DND-41 (cell line): Measurements from ENCODE around the gene NFIB.

Experiments used
- ATAC-seq: fragments of 200-7000 bp; cut with Tn5 transposase; 3 replicates; pipeline ENCODE4 v1.9.1; 2021; ENCODE audit warnings: low read depth; ENCODE audit not compliant: insufficient read depth
- DNase-seq: peaks from one replicate; pipeline ENCODE4 v3.0.0-alpha.2; 2020
- H2AFZ ChIP-seq: 2 replicates; pipeline ENCODE4 v1.6.0; 2012; ENCODE audit warnings: low read depth, low read length
- H3K27ac ChIP-seq: 2 replicates; pipeline ENCODE4 v1.5.1; 2012; ENCODE audit warnings: low read length, inconsistent platforms
- H3K27me3 ChIP-seq: fragments of 200-600 bp; sonication (generic); 2 replicates; pipeline ENCODE4 v1.6.0; 2012; ENCODE audit warnings: low read length, mild to moderate bottlenecking, inconsistent platforms; ENCODE audit not compliant: insufficient read depth, poor library complexity
- H3K36me3 ChIP-seq: 2 replicates; pipeline ENCODE4 v1.5.1; 2012; ENCODE audit warnings: low read length, inconsistent platforms; ENCODE audit not compliant: insufficient read depth
- H3K4me1 ChIP-seq: 2 replicates; pipeline ENCODE4 v1.5.1; 2012; ENCODE audit warnings: mild to moderate bottlenecking, low read length; ENCODE audit not compliant: insufficient read depth
- H3K4me2 ChIP-seq: 2 replicates; pipeline ENCODE4 v1.6.0; 2012; ENCODE audit warnings: mild to moderate bottlenecking, moderate library complexity, low read length, inconsistent platforms; ENCODE audit not compliant: insufficient read depth
- H3K4me3 ChIP-seq, 2 experiments: fragments of 200-600 bp in 1 of 2; shearing (Covaris generic) in 1 of 2; 2 replicates each; pipeline ENCODE4 v1.5.1; 2012 to 2016; ENCODE audit warnings: inconsistent platforms in 2 of 2, low read length in 2 of 2, mild to moderate bottlenecking in 2 of 2, low read depth in 1 of 2, moderate library complexity in 1 of 2
- H3K79me2 ChIP-seq: 2 replicates; pipeline ENCODE4 v1.6.0; 2012; ENCODE audit warnings: low read length, inconsistent platforms; ENCODE audit not compliant: insufficient read depth
- H3K9ac ChIP-seq: 2 replicates; pipeline ENCODE4 v1.6.0; 2012; ENCODE audit warnings: low read depth, mild to moderate bottlenecking, inconsistent platforms, low read length, moderate library complexity
- H3K9me3 ChIP-seq: 2 replicates; pipeline ENCODE4 v1.5.1; 2012; ENCODE audit warnings: low read length, moderate library complexity, mild to moderate bottlenecking, inconsistent platforms; ENCODE audit not compliant: insufficient read depth, severe bottlenecking
- H4K20me1 ChIP-seq: 2 replicates; pipeline ENCODE4 v1.6.0; 2012; ENCODE audit warnings: low read length; ENCODE audit not compliant: insufficient read depth
- CTCF ChIP-seq: IDR thresholded peaks from 2 replicates; pipeline ENCODE4 v1.5.1; 2012; ENCODE audit warnings: borderline replicate concordance, low read length, moderate library complexity, mild to moderate bottlenecking; ENCODE audit not compliant: poor library complexity, severe bottlenecking; ENCODE audit errors: extremely low read depth
- EZH2 ChIP-seq: IDR thresholded peaks from 3 replicates; pipeline ENCODE4 v1.6.1; 2012; ENCODE audit warnings: borderline replicate concordance, low read depth, mild to moderate bottlenecking, moderate library complexity, low read length, inconsistent platforms; ENCODE audit not compliant: severe bottlenecking

The NFIB gene

GRCh38 chr9:14043483-14043882, 270.5 kb downstream of the NFIB start:
- no peak for ATAC-seq

GRCh38 chr9:14037331-14037730, 276.6 kb downstream of the NFIB start:
- TF ChIP-seq CTCF, result no peak
- no peaks in the 10 kb centered on the region for H3K79me2 ChIP-seq
- no peak overlapping the region for H3K9ac ChIP-seq
- H4K20me1 ChIP-seq, result no peaks in the 10 kb centered on the region
- no peak overlapping the region for H2AFZ ChIP-seq
- H3K27ac ChIP-seq, result no peak overlapping the region
- DNase-seq, result no peak
- H3K4me3 ChIP-seq, result no peak overlapping the region
- no peak for ATAC-seq
- H3K4me1 ChIP-seq, result no peaks in the 10 kb centered on the region
- H3K36me3 ChIP-seq, result no peaks in the 10 kb centered on the region
- no peak overlapping the region for H3K4me2 ChIP-seq
- H3K9me3 ChIP-seq, result no peaks in the 10 kb centered on the region
- no peaks in the 10 kb centered on the region for H3K27me3 ChIP-seq

More at GRCh38 chr9:14043483-14043882, 270.5 kb downstream of the NFIB start:
- no peak for TF ChIP-seq EZH2
- no peak for TF ChIP-seq CTCF
- Histone ChIP-seq H3K36me3 (no peaks in the 10 kb centered on the region), H3K4me2 (no peak overlapping the region), H3K27ac (no peak overlapping the region), H4K20me1 (no peaks in the 10 kb centered on the region), H3K27me3 (no peaks in the 10 kb centered on the region), H3K9me3 (no peaks in the 10 kb centered on the region), H2AFZ (no peak overlapping the region), H3K9ac (no peak overlapping the region), H3K79me2 (no peaks in the 10 kb centered on the region), H3K4me3 (no peak overlapping the region), H3K4me1 (no peaks in the 10 kb centered on the region)
- no peak for DNase-seq

GRCh38 chr9:14033067-14033466, 280.9 kb downstream of the NFIB start:
- H3K9me3 ChIP-seq, result no peaks in the 10 kb centered on the region
- H3K36me3 ChIP-seq, result no peaks in the 10 kb centered on the region
- H2AFZ ChIP-seq, result no peak overlapping the region
- no peak overlapping the region for H3K4me2 ChIP-seq
- ATAC-seq (no peak), DNase-seq (no peak)
- TF ChIP-seq EZH2 (no peak), CTCF (no peak)
- H3K4me1 ChIP-seq, result no peaks in the 10 kb centered on the region
- H3K27ac ChIP-seq, result no peak overlapping the region
- no peak overlapping the region for H3K4me3 ChIP-seq
- H3K79me2 ChIP-seq, result no peaks in the 10 kb centered on the region
- no peaks in the 10 kb centered on the region for H4K20me1 ChIP-seq
- H3K9ac ChIP-seq, result no peak overlapping the region
- H3K27me3 ChIP-seq, result no peaks in the 10 kb centered on the region
